A673 (cell line): Measurements from ENCODE around the gene CCNK. TPM values are rescaled to one million over a fixed set of nuclear protein-coding genes. Genes with fewer than 3 reads are reported as not detected.

Source experiments
- BruUV-seq: library from RNA; stranded (reverse); fragments of 400-500 nt; replicated peaks from 2 replicates; lab custom pipeline; 2021; lab: Mats Ljungman, UMichigan
- CTCF ChIA-PET: fragments of 300-600 bp; sonication (Branson Sonifier 250); formaldehyde crosslinking; loops from one replicate; lab custom pipeline; 2022; ENCODE audit warnings: antibody characterized with exemption; lab: Charles Lee
- POLR2A ChIA-PET: fragments of 300-600 bp; sonication (Branson Sonifier 250); formaldehyde crosslinking; loops from one replicate; lab custom pipeline; 2022; ENCODE audit warnings: antibody characterized with exemption; ENCODE audit not compliant: low non-redundant PET; lab: Charles Lee
- DNase-seq: peaks from one replicate; pipeline ENCODE4 v3.0.0-alpha.2; 2015; ENCODE audit warnings: low spot score
- H3K27ac ChIP-seq: fragments of 200-600 bp; sonication (generic); 2 replicates; pipeline ENCODE4 v1.5.1; 2016; ENCODE audit warnings: mixed run types, low read depth, mild to moderate bottlenecking, mixed read lengths, antibody characterized with exemption, low read length; ENCODE audit not compliant: poor library complexity, severe bottlenecking
- H3K27me3 ChIP-seq: fragments of 200-600 bp; sonication (generic); replicated peaks from 2 replicates; pipeline ENCODE4 v1.6.1; 2017; ENCODE audit warnings: mixed run types, low read depth, mild to moderate bottlenecking, mixed read lengths, antibody characterized with exemption, low read length; ENCODE audit not compliant: insufficient read depth, poor library complexity
- H3K36me3 ChIP-seq: fragments of 200-600 bp; sonication (generic); 2 replicates; pipeline ENCODE4 v1.6.1; 2016; ENCODE audit warnings: mixed run types, mild to moderate bottlenecking, mixed read lengths, antibody characterized with exemption, low read length; ENCODE audit not compliant: insufficient read depth, poor library complexity, severe bottlenecking
- H3K4me1 ChIP-seq: fragments of 200-600 bp; sonication (generic); 2 replicates; pipeline ENCODE4 v1.6.1; 2017; ENCODE audit warnings: mixed run types, mild to moderate bottlenecking, mixed read lengths, antibody characterized with exemption, low read length; ENCODE audit not compliant: insufficient read depth, poor library complexity, severe bottlenecking
- H3K4me3 ChIP-seq: fragments of 200-600 bp; sonication (generic); 2 replicates; pipeline ENCODE4 v1.5.1; 2016; ENCODE audit warnings: low read depth, mixed run types, mild to moderate bottlenecking, mixed read lengths, low read length; ENCODE audit not compliant: poor library complexity, severe bottlenecking
- H3K9me3 ChIP-seq: fragments of 200-600 bp; sonication (generic); 2 replicates; pipeline ENCODE4 v1.6.1; 2016; ENCODE audit warnings: mixed run types, low read depth, mild to moderate bottlenecking, mixed read lengths, antibody characterized with exemption, low read length; ENCODE audit not compliant: poor library complexity, severe bottlenecking
- EZH2 ChIP-seq: fragments of 200-600 bp; sonication (generic); IDR thresholded peaks from 2 replicates; pipeline ENCODE4 v1.6.1; 2017; ENCODE audit warnings: borderline replicate concordance, low read depth, mild to moderate bottlenecking, mixed read lengths, antibody characterized with exemption, low read length; ENCODE audit not compliant: poor library complexity, severe bottlenecking
- intact Hi-C: fragments of 100-400 bp; cut with micrococcal nuclease; formaldehyde crosslinking; loops from one replicate; pipeline ENCODE4 v1.10.0; 2022; ENCODE audit not compliant: unreplicated experiment
- total RNA-seq: library from RNA; stranded (reverse); gene quantifications from 2 replicates; pipeline ENCODE4 v1.2.3, GENCODE V29; 2021
- TF ChIP-seq, protein P1 (sequence below): fragments of 300-800, 200-600 bp; sonication (generic); conservative IDR thresholded peaks from 2 replicates; pipeline ENCODE4 v1.5.1; 2017; ENCODE audit warnings: low read depth, mild to moderate bottlenecking, antibody characterized with exemption, low read length, moderate library complexity, mixed read lengths

CCNK gene
- total RNA-seq, 1 experiment from 2014 or later: 88.0 TPM

DNA sequence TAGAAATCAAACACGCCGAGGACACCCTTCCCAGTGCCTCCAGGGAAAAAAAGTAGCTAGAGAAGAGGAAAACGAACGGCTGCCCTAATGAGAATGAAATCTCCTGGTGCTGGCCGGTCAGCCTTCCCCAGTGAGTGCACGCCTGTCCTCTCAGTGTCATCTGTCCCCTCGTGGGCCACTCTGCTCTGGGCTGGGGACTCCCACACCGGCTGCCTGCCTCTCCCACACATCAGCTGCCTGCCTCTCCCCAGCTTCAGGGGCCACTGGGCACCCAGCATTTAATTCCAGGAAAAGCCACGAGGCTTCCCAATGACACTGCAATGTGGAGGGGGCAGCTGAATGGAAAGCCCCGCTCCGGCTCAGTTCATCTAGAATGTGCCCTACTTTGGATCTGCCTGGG, 63.8 kb downstream of the CCNK start:
- no peaks in the 10 kb centered on the region for H3K36me3 ChIP-seq
- ChIA-PET CTCF (no interaction called here), POLR2A (no interaction called here)
- no peak overlapping the region for H3K27ac ChIP-seq
- TF ChIP-seq, protein P1, sequence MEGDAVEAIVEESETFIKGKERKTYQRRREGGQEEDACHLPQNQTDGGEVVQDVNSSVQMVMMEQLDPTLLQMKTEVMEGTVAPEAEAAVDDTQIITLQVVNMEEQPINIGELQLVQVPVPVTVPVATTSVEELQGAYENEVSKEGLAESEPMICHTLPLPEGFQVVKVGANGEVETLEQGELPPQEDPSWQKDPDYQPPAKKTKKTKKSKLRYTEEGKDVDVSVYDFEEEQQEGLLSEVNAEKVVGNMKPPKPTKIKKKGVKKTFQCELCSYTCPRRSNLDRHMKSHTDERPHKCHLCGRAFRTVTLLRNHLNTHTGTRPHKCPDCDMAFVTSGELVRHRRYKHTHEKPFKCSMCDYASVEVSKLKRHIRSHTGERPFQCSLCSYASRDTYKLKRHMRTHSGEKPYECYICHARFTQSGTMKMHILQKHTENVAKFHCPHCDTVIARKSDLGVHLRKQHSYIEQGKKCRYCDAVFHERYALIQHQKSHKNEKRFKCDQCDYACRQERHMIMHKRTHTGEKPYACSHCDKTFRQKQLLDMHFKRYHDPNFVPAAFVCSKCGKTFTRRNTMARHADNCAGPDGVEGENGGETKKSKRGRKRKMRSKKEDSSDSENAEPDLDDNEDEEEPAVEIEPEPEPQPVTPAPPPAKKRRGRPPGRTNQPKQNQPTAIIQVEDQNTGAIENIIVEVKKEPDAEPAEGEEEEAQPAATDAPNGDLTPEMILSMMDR: no peak
- no peak for TF ChIP-seq EZH2
- H3K27me3 ChIP-seq: no peaks in the 10 kb centered on the region
- intact Hi-C loops: no loop called here
- no peaks in the 10 kb centered on the region for H3K9me3 ChIP-seq
- peaks cover 26% of the 10 kb centered on the region for H3K4me1 ChIP-seq
- no TSS peak for BruUV-seq
- no peak overlapping the region for H3K4me3 ChIP-seq
- DNase-seq: no peak

DNA sequence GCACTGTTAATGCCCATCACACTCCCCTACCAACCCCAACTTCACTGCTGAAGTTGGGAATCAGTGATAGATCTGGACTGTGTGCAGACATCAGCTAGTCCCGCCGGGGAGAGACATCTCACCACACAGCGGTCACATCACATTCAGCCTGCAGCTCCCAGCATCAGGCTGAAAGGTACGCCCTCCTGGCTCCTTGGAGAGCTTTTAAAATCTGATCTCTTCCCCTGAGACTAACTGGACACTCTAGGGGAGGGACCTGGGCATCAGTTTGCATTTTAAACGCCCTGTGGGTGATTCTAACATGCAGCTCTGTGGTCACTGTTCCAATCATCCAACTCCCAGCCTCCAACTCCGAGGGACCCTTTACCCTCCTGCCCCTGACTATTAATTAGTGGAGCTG, 64.4 kb downstream of the CCNK start:
- no peak overlapping the region for H3K27ac ChIP-seq
- H3K4me3 ChIP-seq: no peak overlapping the region
- BruUV-seq: no TSS peak
- no peaks in the 10 kb centered on the region for H3K27me3 ChIP-seq
- no peaks in the 10 kb centered on the region for H3K36me3 ChIP-seq
- H3K9me3 ChIP-seq: no peaks in the 10 kb centered on the region
- POLR2A ChIA-PET: no interaction called here
- no peak for DNase-seq
- intact Hi-C loops: no loop called here
- TF ChIP-seq EZH2: no peak
- TF ChIP-seq, protein P1: no peak
- H3K4me1 ChIP-seq: peaks cover 20% of the 10 kb centered on the region
- CTCF ChIA-PET: no interaction called here

- Histone ChIP-seq H3K36me3 (no peaks in the 10 kb centered on the region), H3K27me3 (no peaks in the 10 kb centered on the region), H3K4me1 (peaks cover 18% of the 10 kb centered on the region), H3K27ac (no peak overlapping the region), H3K9me3 (no peaks in the 10 kb centered on the region), H3K4me3 (no peak overlapping the region)
- no peak for DNase-seq
- intact Hi-C loops: no loop called here
- BruUV-seq: no TSS peak
- TF ChIP-seq EZH2: no peak
- TF ChIP-seq, protein P1: no peak
- CTCF ChIA-PET: no interaction called here
- POLR2A ChIA-PET: no interaction called here
Measured at GRCh38 chr14:99546234-99546879, 65.1 kb downstream of the CCNK start.
